ENCODE measurements around the gene FEZ2. TPM values are rescaled to one million over a fixed set of nuclear protein-coding genes. Genes with fewer than 3 reads are reported as not detected.

FEZ2 gene
- total and polyA plus RNA-seq, 2 donors from 2014 or later = 46.4 to 48.3 TPM

- no peak for DNase-seq
- TF ChIP-seq CTCF (IDR thresholded peaks at IDR 0.05; ENCODE audit: borderline replicate concordance, extremely low read depth, insufficient read depth) = no peak
- no peaks in the 10 kb centered on the region for H3K9me3 ChIP-seq (ENCODE audit: control insufficient read depth in 2 of 3, insufficient read depth in 1 of 3, low read length in 3 of 3)
- no peak overlapping the region for H3K27ac ChIP-seq (ENCODE audit: low read depth in 2 of 2, low read length in 2 of 2)
- no peaks in the 10 kb centered on the region for H3K4me1 ChIP-seq (ENCODE audit: control insufficient read depth in 2 of 3, insufficient read depth in 2 of 3, low read depth in 1 of 3, low read length in 3 of 3)
- FAIRE-seq = no peak
- no peak overlapping the region for H3K4me3 ChIP-seq (ENCODE audit: low read length in 3 of 3)
- intact Hi-C loops (cut with DNase I) = no loop called here
- no peaks in the 10 kb centered on the region for H3K27me3 ChIP-seq (ENCODE audit: control insufficient read depth, insufficient read depth, low read length)
- no peaks in the 10 kb centered on the region for H3K36me3 ChIP-seq (ENCODE audit: control insufficient read depth in 2 of 3, insufficient read depth in 3 of 3, low read length in 3 of 3)
- no peak overlapping the region for H3K9ac ChIP-seq (ENCODE audit: low read length in 3 of 3)
These were observed 15.8 kb upstream of the FEZ2 start for GRCh38 chr2:36613801-36614200.

GRCh38 chr2:36611316-36611990 lies 13.5 kb upstream of the FEZ2 start:
- Histone ChIP-seq H3K4me3 (ENCODE audit: low read length in 3 of 3) (no peak overlapping the region), H3K27ac (ENCODE audit: low read depth in 2 of 2, low read length in 2 of 2) (no peak overlapping the region), H3K4me1 (ENCODE audit: control insufficient read depth in 2 of 3, insufficient read depth in 2 of 3, low read depth in 1 of 3, low read length in 3 of 3) (no peaks in the 10 kb centered on the region), H3K36me3 (ENCODE audit: control insufficient read depth in 2 of 3, insufficient read depth in 3 of 3, low read length in 3 of 3) (no peaks in the 10 kb centered on the region), H3K27me3 (ENCODE audit: control insufficient read depth, insufficient read depth, low read length) (no peaks in the 10 kb centered on the region), H3K9me3 (ENCODE audit: control insufficient read depth in 2 of 3, insufficient read depth in 1 of 3, low read length in 3 of 3) (no peaks in the 10 kb centered on the region), H3K9ac (ENCODE audit: low read length in 3 of 3) (no peak overlapping the region)
- no peak for TF ChIP-seq CTCF (IDR thresholded peaks at IDR 0.05; ENCODE audit: borderline replicate concordance, extremely low read depth, insufficient read depth)
- no peak for FAIRE-seq
- intact Hi-C loops (cut with DNase I) = no loop called here
- DNase-seq = no peak

- no peak for DNase-seq
- H3K27ac ChIP-seq (ENCODE audit: low read depth in 2 of 2, low read length in 2 of 2) = no peak overlapping the region
- H3K4me1 ChIP-seq (ENCODE audit: control insufficient read depth in 2 of 3, insufficient read depth in 2 of 3, low read depth in 1 of 3, low read length in 3 of 3) = no peaks in the 10 kb centered on the region
These were observed 11.5 kb upstream of the FEZ2 start for GRCh38 chr2:36609507-36609906.

More at GRCh38 chr2:36609507-36609906, 11.5 kb upstream of the FEZ2 start:
- no peak overlapping the region for H3K4me3 ChIP-seq (ENCODE audit: low read length in 3 of 3)
- H3K9ac ChIP-seq (ENCODE audit: low read length in 3 of 3) = no peak overlapping the region
- H3K36me3 ChIP-seq (ENCODE audit: control insufficient read depth in 2 of 3, insufficient read depth in 3 of 3, low read length in 3 of 3) = no peaks in the 10 kb centered on the region
- TF ChIP-seq CTCF (IDR thresholded peaks at IDR 0.05; ENCODE audit: borderline replicate concordance, extremely low read depth, insufficient read depth) = no peak
- intact Hi-C loops (cut with DNase I) = no loop called here
- H3K9me3 ChIP-seq (ENCODE audit: control insufficient read depth in 2 of 3, insufficient read depth in 1 of 3, low read length in 3 of 3) = no peaks in the 10 kb centered on the region
- FAIRE-seq = no peak
- no peaks in the 10 kb centered on the region for H3K27me3 ChIP-seq (ENCODE audit: control insufficient read depth, insufficient read depth, low read length)
